ENCODE data around the gene MERTK.
"Not testable (repeated sequence)": the region's sequence is repeated elsewhere in the genome, so short reads cannot be mapped to it uniquely, and the experiment has no call there.

MERTK gene

GRCh38 chr2:112018846-112019245 lies 120.4 kb downstream of the MERTK start:
- DNase-seq: no peak

- DNase-seq: no peak
Observed at GRCh38 chr2:112019569-112019982, 121.2 kb downstream of the MERTK start.

GRCh38 chr2:112020561-112020960 lies 122.2 kb downstream of the MERTK start:
- DNase-seq: no peak

- no peak for DNase-seq
Observed at GRCh38 chr2:112021290-112021689, 122.9 kb downstream of the MERTK start.

- no peak for DNase-seq
Observed at GRCh38 chr2:112021781-112022231, 123.4 kb downstream of the MERTK start.

GRCh38 chr2:112023707-112024106 lies 125.3 kb downstream of the MERTK start:
- no peak for DNase-seq

GRCh38 chr2:112024231-112024630 lies 125.8 kb downstream of the MERTK start:
- DNase-seq: no peak

- DNase-seq: no peak
Observed at GRCh38 chr2:112024896-112025491, 126.6 kb downstream of the MERTK start.

- DNase-seq: no peak
Observed at GRCh38 chr2:112026509-112026908, 128.1 kb downstream of the MERTK start.

GRCh38 chr2:112027767-112028166 lies 129.4 kb downstream of the MERTK start:
- DNase-seq: no peak

GRCh38 chr2:112029164-112029563 lies 130.8 kb downstream of the MERTK start:
- no peak for DNase-seq

GRCh38 chr2:112031473-112032223 lies 133.2 kb downstream of the MERTK start:
- no peak for DNase-seq

- no peak for DNase-seq
Observed at GRCh38 chr2:112032224-112032586, 133.8 kb downstream of the MERTK start.

GRCh38 chr2:112032689-112033465 lies 134.5 kb downstream of the MERTK start:
- no peak for DNase-seq

- no peak for DNase-seq
Observed at GRCh38 chr2:112033600-112033999, 135.2 kb downstream of the MERTK start.

- no peak for DNase-seq
Observed at GRCh38 chr2:112034924-112035323, 136.5 kb downstream of the MERTK start.

- no peak for DNase-seq
Observed at GRCh38 chr2:112035786-112036185, 137.4 kb downstream of the MERTK start.

GRCh38 chr2:112039556-112039955 lies 141.1 kb downstream of the MERTK start:
- not testable (repeated sequence) for DNase-seq

- DNase-seq: not testable (repeated sequence)
Observed at GRCh38 chr2:112040066-112040465, 141.7 kb downstream of the MERTK start.

GRCh38 chr2:112041460-112041859 lies 143.1 kb downstream of the MERTK start:
- not testable (repeated sequence) for DNase-seq

GRCh38 chr2:112045446-112046014 lies 147.1 kb downstream of the MERTK start:
- no peak for DNase-seq

- no peak for DNase-seq
Observed at GRCh38 chr2:112046231-112046630, 147.8 kb downstream of the MERTK start.

GRCh38 chr2:112047537-112048235 lies 149.3 kb downstream of the MERTK start:
- no peak for DNase-seq
